GM12875 (cell line): ENCODE data around the gene CDIPT.
"Not testable (repeated sequence)": the region's sequence is repeated elsewhere in the genome, so short reads cannot be mapped to it uniquely, and the experiment has no call there.

Experiments used
- H3K4me3 ChIP-seq: one replicate; pipeline ENCODE4 v1.5.1; 2011; ENCODE audit warnings: low read depth, low read length, control low read depth
- TF ChIP-seq, protein P1 (sequence below): IDR thresholded peaks from 2 replicates; pipeline ENCODE4 v1.5.1; 2011; ENCODE audit warnings: low read depth, mild to moderate bottlenecking, control low read depth, inconsistent platforms, low read length, moderate library complexity, borderline replicate concordance; ENCODE audit not compliant: insufficient read depth

The CDIPT gene

DNA sequence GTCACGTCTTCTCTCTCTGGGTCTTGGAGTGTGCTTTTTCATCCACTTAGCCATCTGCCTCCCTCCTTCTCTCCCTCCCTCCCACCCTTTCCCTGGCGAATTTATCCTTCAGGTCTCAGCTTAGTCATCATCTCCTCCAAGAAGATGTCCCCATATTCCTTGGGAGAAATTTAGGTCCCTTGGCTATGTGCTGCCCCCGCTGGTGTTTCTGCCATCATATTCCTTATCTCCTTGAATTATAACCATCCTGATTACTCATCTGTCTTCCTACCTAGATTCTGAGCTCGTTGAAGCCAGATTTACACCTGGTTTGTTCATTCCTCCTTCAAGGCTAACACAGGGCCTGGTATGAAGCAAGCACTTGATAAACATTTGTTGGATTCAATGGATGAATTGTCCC, 31.3 kb upstream of the CDIPT start:
- TF ChIP-seq, protein P1, sequence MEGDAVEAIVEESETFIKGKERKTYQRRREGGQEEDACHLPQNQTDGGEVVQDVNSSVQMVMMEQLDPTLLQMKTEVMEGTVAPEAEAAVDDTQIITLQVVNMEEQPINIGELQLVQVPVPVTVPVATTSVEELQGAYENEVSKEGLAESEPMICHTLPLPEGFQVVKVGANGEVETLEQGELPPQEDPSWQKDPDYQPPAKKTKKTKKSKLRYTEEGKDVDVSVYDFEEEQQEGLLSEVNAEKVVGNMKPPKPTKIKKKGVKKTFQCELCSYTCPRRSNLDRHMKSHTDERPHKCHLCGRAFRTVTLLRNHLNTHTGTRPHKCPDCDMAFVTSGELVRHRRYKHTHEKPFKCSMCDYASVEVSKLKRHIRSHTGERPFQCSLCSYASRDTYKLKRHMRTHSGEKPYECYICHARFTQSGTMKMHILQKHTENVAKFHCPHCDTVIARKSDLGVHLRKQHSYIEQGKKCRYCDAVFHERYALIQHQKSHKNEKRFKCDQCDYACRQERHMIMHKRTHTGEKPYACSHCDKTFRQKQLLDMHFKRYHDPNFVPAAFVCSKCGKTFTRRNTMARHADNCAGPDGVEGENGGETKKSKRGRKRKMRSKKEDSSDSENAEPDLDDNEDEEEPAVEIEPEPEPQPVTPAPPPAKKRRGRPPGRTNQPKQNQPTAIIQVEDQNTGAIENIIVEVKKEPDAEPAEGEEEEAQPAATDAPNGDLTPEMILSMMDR: no peak
- no peak overlapping the region for H3K4me3 ChIP-seq

DNA sequence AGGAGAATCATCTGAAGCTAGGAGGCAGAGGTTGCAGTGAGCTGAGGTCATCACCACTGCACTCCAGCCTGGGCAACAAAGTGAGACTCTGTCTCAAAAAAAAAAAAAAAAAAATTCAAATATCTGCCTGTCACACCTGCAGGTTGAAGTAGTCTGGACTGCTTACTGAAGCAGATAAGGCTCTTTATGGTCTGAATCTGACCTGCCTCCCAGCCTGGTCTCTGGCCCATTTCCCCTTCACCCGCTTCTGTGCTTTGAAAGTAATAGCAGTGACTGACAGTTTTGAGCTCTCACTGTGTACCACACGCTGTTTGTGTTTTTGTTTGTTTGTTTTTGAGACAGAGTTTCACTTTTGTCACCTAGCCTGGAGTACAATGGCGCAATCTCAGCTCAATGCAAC, 30.5 kb upstream of the CDIPT start:
- H3K4me3 ChIP-seq: no peak overlapping the region
- TF ChIP-seq, protein P1: no peak

- TF ChIP-seq, protein P1: no peak
- H3K4me3 ChIP-seq: no peak overlapping the region
These were observed 29.4 kb upstream of the CDIPT start for GRCh38 chr16:29892458-29892813.

- TF ChIP-seq, protein P1: no peak
- H3K4me3 ChIP-seq: no peak overlapping the region
These were observed 28.8 kb upstream of the CDIPT start for GRCh38 chr16:29891525-29892457.

DNA sequence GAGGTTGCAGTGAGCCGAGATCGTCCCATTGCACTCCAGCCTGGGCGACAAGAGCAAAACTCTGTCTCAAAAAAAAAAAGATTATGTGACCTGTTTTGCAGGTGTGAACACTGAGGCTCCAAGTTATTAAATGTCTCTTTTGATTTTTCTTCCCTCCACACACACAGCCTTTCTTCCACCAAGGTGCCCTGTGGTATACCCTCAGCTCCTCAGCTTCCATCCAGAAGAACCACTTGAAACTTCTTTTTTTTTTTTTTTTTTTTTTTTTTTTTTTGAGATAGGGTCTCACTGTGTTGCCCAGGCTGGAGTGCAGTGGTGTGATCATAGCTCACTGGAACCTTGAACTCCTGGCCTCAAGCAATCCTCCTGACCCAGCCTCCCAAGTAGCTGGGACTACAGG, 26.3 kb upstream of the CDIPT start:
- not testable (repeated sequence) for H3K4me3 ChIP-seq

GRCh38 chr16:29883987-29884386, 21.0 kb upstream of the CDIPT start:
- no peak overlapping the region for H3K4me3 ChIP-seq
- TF ChIP-seq, protein P1: no peak

DNA sequence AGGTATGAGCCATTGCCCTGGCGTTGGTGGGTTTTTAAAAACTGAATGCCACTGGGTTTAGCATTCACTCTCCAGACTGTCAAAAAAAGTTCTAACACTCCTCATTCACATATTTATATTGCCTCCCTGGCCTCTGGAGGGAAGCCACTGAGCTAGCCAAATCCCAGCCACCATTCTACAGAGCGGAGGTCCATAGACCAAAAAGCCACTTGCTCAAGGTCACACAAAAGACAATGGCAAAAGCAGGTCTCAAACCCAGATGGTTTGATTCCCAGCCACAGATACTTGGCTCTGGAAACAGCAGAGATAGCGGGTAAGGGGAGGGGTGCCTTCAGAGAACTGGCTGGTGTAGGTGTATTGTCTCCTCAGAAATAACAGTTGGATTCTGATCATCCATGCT, 18.0 kb upstream of the CDIPT start:
- H3K4me3 ChIP-seq: no peak overlapping the region

More for the DNA sequence above, 18.0 kb upstream of the CDIPT start:
- TF ChIP-seq, protein P1: no peak
